Endothelial cell of umbilical vein (primary cell): ENCODE measurements around the gene SIX6.

ENCODE experiments used
- CTCF ChIP-seq, 2 donors: IDR thresholded peaks; 1 replicate in 1 of 2; 2 replicates in 1 of 2; pipeline ENCODE4 v1.5.1; 2011; ENCODE audit warnings: low read length in 2 of 2, mild to moderate bottlenecking in 2 of 2, moderate library complexity in 2 of 2, control low read depth in 1 of 2, inconsistent platforms in 1 of 2, low read depth in 1 of 2; ENCODE audit not compliant: insufficient read depth in 1 of 2; ENCODE audit errors: extremely low read depth in 1 of 2
- POLR2A ChIP-seq: IDR thresholded peaks from 2 replicates; pipeline ENCODE4 v1.6.1; 2012; ENCODE audit warnings: low read depth, mild to moderate bottlenecking, control low read depth, low read length

DNA sequence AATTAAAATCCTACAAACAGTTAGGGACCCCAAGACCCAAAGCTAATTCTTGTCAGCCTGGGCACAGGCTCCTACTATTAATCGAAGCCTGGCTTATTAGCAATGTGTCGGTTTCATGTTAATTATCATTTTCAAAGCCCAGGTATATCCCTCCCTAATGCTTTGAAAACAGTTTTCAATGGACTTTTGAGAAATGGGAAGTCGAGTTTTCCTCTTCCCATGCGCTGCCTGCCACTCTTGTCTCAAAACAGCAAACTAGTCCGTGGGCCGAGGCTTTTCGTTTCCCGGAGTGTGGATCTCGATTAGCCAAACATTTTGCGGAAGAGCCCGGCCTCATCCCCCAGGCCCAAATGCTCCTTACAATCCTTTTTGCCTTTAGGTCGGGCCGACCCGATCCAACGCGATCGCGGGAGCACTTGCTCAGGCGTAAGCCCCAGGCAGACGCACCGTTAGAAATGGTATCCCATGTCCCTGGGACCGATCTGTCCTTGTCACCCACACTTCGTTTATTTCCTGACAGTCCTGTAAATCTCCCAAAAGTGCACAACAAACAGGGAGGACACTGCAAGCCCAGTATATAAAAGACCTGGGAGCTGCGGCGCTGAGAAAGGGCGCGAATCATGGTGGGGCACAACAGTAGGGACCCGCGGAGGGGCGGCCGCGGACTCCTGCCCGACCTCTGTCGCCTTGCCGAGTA is 1.5 kb downstream of the SIX6 start:
- TF ChIP-seq CTCF (IDR thresholded peaks at IDR 0.05; ENCODE audit: extremely low read depth in 1 of 2, insufficient read depth in 1 of 2, low read depth in 1 of 2, low read length in 2 of 2) (no peak), POLR2A (no peak)
